Measurements from ENCODE around the gene OVCA2.

DNA sequence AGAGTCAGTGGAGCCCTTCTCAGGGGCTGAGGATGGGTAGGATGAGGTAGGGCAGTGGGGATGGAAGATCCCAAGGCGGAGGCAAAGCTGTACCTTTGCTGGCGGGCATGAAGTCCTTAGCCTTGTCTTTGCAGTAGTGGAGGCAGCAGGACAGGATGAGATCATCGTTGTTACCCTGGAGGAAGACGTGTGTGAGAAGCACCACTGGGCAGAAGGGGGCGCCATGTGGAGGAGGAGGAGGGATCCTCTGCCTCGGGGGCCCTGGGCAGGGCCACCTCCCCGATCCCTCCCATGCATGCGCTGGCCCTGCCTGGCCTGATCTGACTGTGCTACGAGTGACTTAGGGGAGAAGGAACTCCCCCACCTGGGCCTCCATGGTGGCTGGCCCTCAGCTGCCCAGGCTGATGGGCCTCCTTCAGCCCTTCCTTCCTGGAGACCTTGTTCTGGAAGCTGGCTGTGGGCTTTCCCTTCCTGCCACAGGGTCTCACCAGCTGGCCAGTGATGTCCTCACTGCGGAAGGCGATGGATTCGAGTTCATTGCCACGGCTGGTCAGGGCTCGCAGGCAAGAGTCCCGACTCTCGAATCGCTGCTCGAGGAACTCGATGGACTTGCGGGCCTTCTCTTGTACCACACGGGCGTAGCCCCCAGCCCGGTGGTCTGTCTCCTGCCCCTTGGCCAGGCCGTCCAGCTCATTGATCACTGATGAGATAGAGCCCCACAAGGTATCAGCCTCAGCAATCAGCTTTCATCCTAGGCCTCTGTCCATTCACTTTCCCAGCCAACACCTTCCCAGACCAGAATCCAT, 23.4 kb downstream of the OVCA2 start:
- TF ChIP-seq ZSCAN30 (tag by site-specific recombination; IDR thresholded peaks at IDR 0.05) (no peak), ZNF530 (tag by site-specific recombination; IDR thresholded peaks at IDR 0.05; ENCODE audit: low read depth) (no peak), YY1 (tag by site-specific recombination; IDR thresholded peaks at IDR 0.05) (no peak), KLF1 (tag by site-specific recombination; IDR thresholded peaks at IDR 0.05) (0 out of 2 replicates have a peak, but pooled peaks have one; percentile 26), ZNF24 (tag by site-specific recombination; IDR thresholded peaks at IDR 0.05) (peak; percentile 70)
- TF ChIP-seq, protein P1, sequence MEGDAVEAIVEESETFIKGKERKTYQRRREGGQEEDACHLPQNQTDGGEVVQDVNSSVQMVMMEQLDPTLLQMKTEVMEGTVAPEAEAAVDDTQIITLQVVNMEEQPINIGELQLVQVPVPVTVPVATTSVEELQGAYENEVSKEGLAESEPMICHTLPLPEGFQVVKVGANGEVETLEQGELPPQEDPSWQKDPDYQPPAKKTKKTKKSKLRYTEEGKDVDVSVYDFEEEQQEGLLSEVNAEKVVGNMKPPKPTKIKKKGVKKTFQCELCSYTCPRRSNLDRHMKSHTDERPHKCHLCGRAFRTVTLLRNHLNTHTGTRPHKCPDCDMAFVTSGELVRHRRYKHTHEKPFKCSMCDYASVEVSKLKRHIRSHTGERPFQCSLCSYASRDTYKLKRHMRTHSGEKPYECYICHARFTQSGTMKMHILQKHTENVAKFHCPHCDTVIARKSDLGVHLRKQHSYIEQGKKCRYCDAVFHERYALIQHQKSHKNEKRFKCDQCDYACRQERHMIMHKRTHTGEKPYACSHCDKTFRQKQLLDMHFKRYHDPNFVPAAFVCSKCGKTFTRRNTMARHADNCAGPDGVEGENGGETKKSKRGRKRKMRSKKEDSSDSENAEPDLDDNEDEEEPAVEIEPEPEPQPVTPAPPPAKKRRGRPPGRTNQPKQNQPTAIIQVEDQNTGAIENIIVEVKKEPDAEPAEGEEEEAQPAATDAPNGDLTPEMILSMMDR (tag by site-specific recombination; IDR thresholded peaks at IDR 0.05) = peak; percentile 77
